Activated T-helper 9 cell treated with anti-CD3 and anti-CD28 coated beads, Interleukin-2, amount 50 U/mL, for 16 hours (primary cell): Measurements from ENCODE around the gene CLPX.
"Not testable (repeated sequence)": the region's sequence is repeated elsewhere in the genome, so short reads cannot be mapped to it uniquely, and the experiment has no call there.

ENCODE experiments used
- DNase-seq: peaks from one replicate; pipeline ENCODE4 v3.0.0-alpha.2; 2020; ENCODE audit warnings: low read depth

The CLPX gene

DNA sequence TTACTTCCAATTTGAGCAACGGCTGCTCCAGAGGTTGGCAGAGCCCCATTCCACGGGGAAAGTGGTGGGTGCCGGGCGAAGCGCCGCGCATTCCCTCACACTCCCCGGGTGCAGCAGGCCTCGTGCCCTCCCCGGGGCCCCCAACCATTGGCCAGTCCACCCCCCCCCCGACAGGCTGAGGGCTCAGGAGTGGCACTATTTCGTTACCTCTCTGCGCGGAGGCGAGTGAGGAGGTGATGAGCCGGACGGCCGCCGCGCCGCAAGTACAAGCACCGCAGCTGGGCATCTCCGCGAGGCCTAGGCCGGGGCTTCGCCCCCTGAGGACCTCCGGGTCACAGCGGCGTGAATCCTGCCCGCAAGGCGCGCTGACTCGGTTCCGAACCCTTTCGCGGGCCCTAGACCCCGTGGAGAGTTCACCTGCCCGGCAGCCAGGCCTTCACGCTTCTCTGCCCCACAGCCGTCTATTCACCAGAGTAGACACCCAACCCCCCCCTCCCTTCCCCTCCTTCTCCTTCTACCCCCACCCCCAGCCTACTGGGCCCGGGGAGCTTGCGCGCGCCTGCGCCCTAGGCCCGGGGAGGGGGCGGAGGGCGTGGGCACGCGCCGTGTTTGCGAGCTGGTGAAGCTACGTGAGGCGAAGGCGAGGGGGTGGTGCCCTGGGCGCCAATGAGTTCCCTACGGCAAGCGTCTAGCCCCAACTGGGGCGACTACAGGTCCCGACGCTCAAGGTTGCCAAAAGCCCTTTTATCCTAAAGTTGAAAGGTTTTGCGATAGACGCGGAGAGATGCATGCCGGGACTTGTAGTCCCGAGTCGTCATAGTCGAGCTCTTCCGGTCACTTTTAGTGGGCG lies at the start of gene CLPX:
Gene CLPX (minus strand): TSS at position 475 of the 850 bp plus-strand sequence. CDS start 189 bp downstream, at position 286.
- peak; percentile 85 for DNase-seq

DNA sequence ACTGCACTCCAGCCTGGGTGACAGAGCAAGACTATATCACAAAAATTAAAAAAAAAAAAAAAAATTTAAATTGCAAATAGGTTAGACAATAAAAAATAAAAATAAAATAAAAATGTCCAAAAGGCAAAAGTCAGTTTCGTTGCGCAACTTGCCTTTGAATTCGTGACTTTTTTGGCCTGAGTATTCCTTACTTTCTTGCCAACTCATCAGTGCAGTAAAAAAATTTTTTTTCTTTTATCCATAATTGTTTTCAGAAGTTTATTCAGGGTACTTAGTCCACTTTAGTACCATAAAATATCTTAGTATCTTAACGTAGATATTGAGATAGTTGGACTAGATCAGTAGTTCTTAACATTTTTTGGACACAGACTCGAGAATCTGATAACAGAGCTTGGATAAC lies 48.6 kb upstream of the CLPX start:
- DNase-seq: no peak

DNA sequence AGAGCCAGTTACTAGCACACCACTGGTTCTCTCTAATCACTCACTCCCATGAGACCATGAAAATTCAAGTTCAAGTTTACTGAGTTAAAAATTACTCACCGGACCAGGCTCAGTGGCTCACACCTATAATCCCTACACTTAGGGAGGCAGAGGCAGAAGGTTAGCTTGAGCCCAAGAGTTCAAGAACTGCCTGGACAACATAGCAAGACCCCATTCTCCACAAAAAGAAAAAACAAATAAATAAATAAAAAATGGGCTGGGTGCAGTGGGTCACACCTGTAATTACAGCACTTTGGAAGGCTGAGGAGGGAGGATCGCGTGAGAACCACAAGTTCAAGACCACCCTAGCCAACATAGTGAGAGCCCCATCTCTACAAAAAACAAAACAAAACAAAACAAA lies 47.4 kb upstream of the CLPX start:
- no peak for DNase-seq

DNA sequence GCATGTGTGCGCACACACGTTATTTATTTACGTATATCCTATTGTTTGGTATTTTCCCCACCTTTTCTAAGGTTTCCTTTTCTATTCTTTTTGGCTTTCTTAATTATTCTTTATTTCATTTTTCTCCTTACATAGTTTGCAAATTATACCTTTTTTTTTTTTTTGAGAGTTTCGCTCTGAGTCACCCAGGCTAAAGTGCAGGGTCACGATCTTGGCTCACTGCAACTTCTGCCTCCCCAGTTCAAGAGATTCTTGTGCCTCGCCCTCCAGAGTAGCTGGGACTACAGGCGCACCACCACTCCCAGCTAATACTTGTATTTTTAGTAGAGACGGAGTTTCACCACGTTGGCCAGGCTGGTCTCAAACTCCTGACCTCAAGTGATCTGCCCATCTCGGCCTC lies 46.2 kb upstream of the CLPX start:
- no peak for DNase-seq

DNA sequence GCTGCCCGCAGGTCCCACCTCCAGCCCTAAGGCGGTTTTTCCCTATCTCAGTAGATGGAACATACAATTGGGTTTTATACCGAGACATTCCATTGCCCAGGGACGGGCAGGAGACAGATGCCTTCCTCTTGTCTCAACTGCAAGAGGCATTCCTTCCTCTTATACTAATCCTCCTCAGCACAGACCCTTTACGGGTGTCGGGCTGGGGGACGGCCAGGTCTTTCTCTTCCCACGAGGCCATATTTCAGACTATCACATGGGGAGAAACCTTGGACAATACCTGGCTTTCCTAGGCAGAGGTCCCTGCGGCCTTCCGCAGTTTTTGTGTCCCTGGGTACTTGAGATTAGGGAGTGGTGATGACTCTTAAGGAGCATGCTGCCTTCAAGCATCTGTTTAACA lies 41.8 kb upstream of the CLPX start:
- not testable (repeated sequence) for DNase-seq

DNA sequence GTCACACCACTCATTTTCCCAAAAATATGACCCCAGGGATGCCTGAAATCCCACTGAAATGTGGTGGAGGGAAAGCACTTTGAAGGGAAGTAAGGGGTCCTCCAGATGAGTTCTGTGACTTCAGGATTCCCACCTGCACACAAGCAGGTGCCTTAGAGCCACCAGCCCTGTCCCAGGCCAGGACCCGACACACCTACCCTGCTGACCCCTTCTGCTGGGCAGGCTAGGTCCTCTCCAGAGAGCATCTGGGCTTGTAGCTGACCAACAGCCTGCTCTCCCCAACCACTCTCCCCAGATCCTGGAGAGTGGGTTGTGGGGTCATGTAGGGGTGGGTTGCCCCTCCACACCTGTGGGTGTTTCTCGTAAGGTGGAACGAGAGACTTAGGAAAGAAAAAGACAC lies 41.1 kb upstream of the CLPX start:
- DNase-seq: no peak

DNA sequence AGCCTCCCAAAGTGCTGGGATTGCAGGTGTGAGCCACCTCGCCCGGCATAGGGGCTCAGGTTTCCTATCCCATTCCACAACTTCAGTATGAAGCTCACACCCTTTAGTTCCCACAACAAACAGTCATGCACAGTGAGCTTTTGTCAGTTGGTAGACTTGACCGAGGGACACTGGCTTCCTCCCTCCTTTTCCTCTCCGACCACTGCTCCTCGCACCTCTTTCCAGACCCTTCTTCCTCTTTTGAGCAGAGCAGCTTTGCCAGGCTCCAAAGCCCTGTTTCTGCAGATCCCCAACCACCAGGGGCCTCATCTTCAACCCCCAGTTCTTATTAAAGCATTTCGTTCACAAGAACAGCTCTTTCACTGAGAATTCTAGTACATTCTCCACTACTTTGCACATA lies 38.9 kb upstream of the CLPX start:
- no peak for DNase-seq

DNA sequence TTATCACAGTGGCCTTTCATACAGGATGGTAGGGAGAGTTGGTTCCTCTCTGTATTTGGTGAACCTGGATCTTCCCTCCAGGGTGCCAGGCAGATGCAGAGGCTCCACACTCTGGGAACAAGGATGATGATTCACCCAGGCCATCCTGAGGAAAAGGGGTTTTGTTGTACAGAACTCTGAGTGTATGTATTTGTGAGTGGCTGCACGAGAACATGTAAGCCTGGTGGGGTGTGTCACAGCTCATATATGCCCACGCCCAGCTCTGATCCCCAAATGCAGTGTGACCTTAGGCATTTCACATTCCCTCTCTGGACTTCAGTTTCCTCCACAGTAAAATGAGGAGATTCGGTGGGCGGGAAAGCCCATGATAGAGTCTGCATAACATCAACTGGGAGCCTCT lies 37.7 kb upstream of the CLPX start:
- no peak for DNase-seq

DNA sequence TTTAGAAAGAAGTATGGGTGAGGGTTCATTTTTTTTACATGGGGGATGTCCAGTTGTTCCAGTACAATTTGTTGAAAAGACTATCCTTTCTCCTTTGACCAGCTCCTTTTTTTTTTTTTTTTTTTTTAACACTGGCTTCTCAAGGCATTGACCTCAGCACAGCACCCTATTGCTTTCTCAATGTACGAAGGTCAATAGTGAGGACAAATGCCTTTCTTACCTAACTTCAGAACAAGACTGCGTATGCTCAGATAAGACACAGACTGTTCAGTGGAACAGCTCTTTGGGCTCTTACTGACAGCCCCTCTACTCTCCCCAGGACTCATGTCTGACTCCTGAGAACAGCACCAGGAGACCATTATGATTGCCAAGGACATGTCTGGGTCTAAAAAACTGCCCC lies 36.6 kb upstream of the CLPX start:
- no peak for DNase-seq

DNA sequence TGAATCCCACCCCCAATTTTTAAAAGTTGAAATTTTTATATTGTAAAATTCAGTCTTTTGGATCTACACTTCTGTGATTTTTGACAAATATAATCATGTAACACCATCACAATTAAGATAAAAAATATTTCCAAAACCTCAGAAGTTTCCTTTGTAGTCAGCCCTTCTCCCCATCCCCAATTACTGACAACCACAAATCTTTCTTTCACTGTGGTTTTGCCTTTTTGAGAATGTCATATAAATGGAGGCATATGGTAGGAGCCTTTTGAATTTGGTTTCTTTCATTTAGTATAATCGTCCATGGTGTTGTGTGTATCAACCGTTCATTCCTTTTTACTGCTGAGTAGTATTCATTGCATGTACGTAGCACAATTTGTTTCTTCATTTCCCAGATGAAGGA lies 34.0 kb upstream of the CLPX start:
- DNase-seq: no peak

DNA sequence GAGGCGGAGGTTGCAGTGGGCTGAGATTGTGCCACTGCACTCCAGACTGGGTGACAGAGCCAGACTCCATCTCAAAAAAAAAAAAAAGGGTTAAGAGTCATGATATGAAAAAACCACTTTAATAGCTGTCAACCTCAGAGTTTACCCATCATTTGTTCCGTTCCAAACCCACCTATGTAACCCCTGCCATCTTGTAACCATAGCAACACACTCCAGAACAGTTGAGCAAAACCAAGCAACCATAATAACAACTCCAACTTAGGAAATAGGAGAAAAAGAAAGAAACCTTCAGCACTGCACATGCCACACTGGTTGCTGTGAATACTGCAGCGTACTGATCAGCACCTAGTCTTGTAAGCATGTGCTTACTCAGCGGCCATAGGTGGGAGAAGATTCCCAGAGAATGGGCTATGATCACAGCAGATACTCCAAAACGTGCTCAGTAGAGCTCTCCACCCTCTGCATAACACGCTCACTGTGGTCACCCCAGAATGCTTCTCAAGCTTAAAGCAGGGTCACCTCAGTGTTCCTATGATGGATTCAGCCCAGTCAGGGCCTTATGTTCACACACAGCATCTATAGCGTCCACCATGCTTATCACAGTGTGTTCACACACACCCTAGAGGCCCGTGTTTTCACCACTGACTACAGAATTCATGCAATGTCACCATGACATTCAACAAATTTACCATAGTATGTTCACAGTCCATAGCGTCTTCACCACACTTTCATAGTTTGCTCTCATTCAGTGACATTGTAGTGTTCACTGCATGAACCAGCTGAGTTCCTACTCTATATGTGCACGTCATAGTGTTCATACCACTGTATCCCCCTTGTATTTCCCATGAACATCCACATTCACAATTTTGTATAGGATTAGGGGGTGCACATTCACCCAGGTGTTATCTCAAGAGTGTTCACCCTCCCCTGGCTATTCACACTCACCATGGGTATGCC lies 32.7 kb upstream of the CLPX start:
- no peak for DNase-seq

DNA sequence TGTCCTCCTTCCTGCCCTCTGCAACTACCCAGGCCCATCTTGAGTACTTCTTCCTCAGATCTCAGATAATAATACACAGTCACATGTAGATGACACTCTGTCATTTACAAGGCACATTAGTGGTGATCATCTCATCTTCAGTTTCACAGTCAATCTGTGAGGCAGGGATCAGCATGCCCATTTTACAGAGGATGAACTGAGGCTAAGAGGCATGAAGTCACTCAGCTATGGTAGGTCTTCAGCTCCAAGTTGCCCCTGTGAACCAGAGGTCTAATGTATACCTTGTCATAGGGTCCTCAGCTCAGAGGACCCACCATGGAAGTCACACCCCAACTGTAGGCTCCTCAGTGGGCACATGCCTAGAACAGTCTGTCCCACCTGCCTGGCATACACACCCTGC lies 30.4 kb upstream of the CLPX start:
- DNase-seq: no peak

DNA sequence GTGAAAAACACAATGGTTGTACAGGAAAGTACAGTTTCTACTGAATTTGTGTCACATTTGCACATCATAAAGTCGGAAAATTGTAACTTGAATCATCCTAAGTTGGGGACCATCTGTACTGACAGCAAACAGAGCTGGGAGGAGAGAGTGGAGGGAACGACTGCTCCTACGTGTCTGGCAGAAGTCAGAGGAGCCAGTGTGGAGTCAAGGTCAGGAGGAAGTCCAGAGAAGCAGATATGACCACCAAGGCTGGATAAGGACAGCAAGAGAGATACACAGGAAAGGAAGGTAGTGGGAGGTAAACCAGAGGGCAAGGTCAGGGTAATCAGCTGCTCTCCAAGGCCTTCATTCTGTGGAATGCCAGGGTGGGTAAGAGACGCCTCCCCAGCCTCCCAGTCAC lies 28.9 kb upstream of the CLPX start:
- no peak for DNase-seq

DNA sequence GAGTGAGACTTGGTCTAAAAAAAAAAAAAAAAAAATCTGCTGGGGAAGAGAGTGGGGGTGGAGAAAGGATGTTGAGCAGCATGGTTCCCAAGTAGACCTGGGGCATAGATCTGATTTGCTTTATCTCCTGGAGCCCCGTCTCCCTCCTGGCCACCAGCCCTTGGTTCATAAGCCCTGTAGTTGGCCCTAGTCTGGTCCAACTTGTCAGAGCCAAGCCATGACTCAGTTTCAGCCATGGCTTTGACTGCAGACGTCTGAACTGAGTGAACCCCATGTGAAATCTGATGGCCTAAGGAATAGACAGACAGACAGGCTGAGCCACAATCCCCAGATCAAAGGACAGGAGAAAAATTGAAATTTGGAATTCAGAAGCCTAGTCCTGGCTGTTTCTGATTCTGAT lies 28.1 kb upstream of the CLPX start:
- no peak for DNase-seq

DNA sequence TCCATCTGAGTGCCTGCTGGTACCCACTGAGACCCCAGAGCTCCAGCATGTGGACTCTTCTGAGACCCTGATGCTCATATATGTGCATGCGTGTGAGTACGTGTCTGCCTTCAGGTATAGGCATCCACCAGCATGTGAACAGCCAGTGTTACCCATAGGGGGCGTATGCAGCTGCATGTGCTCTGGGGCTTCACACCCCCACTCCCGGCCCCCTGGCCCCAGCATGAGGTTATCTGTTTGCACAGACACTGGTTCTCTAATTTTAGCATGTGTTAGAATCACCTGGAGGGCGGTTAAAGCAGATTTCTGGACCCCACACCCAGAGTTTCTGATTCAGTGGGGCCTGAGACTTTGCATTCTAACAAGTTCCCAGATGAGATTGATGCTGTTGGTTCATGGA lies 27.0 kb upstream of the CLPX start:
- DNase-seq: no peak

DNA sequence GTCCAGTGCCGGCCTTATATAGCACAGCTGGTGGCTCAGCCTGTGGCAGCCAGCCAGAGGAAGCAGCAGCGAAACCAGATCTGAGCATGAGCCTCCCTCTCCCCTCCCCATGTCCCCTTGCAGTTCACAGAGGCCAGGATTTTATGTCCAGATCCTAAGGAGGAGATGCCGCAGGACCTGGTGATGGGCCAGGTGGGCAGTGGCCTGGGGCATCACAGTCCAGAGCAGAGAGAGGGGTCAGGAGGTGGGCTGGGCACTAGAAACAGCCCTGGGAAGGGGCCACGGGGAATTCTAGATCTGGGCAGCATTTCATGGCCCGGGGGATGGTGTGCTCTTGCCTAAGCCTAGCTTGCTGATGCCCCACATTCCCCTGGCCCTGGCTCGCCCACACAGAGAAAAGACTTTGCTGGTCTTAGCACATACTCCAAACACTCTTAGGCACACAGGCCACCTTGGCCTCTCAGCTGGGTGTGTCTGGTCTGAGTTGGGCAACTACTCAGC lies 26.4 kb upstream of the CLPX start:
- no peak for DNase-seq

DNA sequence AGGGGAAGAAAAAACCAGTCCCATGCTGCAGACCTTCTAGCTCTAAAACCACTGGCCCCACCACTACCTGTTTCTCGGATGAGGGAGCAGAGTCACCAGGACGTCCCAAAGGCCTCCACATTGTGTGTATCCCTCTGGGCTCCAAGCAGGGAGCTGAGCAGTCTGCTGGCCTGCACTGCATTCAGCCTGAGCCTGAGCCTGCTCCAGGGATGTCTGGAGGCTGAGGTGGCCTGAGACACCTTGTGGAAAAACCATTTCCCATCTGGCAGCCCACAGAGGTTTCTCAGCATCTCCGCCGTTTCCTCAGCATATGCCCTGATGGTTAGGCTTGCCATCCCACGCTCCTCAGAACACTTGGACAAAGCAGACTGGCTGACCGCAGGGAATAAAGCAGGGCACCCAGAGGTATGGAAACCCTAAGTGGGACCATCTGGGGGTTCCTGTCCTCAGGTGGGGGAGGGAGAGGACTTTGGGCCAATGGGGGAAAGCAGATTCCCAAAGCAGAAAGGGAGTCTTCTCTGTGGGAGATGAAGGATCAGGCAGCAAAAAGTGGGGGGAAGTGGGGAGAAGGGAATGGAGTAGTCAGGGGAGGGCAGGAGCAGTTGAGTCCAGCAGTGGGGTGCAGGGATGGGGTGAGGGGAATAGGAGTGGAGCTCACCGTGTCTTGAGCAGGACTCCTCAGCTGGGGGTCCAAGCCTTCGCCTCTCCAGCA lies 25.8 kb upstream of the CLPX start, which contains the start of gene CILP:
Gene CILP (minus strand): TSS at position 704 of the 712 bp plus-strand sequence. CDS start 1,718 bp downstream, outside the sequence.
- DNase-seq: no peak

DNA sequence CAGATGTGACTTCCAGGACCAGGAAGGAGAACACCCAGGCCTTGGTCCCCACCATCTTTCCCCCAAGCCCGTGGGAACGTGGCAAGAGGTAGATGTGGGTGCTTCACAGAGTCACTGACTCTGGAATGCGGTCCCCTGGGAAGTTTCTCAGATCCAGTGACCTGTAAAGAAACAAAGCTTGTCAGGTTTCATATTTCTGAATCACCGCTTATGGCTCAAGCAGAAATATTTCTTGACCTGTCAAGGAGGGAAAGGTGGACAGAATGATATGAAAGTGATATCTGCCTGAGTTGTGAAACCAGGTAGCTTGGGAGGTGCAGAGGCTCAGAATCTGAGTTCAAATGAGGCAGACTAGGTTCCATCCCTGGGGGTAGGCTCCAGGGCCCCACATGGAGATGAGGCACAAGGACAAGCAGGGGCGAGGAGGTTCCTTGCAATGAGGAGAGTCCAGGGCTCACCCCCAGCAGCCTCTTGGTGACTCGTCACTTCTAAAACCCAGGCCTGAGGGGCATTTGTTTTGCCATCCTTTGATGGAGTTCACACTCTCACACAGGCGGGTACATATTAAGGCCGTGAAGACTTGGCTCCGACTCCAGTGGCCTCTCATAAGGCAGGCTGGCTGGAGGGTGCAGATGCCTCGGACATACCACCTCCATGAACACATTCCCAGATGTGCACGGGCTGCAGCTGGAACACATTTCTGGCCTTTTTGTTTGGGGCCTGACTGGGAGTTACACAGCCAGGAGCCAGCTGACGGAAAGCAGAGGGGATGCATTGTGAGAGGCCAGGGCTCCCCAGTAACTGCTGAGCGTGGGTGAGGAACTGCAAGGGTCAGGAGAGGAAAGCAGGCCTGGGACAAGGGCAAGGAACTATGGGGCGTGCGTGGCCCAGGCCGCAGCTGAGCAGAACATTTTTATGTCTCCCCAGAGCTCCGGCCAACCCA lies 24.8 kb upstream of the CLPX start:
- DNase-seq: no peak

DNA sequence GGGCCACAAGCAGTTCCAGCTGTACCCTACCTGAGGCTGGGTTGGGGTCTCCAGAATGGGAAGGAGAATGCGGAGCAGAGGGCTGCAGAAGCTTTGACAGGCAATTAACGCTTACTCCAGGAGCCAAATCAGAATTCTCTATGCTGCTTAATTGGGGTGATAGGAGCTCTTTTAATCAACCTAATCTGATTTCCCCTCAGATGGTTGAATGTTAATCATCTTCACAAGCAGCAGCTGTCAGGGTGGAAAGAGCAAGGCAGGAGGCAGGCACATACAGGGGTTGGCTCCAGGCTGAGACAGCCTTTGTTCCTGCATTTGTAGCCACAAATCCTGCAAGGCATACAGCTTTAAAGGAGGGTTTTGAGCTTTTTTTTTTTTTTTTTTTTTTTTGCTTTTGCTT lies 23.5 kb upstream of the CLPX start:
- DNase-seq: no peak

DNA sequence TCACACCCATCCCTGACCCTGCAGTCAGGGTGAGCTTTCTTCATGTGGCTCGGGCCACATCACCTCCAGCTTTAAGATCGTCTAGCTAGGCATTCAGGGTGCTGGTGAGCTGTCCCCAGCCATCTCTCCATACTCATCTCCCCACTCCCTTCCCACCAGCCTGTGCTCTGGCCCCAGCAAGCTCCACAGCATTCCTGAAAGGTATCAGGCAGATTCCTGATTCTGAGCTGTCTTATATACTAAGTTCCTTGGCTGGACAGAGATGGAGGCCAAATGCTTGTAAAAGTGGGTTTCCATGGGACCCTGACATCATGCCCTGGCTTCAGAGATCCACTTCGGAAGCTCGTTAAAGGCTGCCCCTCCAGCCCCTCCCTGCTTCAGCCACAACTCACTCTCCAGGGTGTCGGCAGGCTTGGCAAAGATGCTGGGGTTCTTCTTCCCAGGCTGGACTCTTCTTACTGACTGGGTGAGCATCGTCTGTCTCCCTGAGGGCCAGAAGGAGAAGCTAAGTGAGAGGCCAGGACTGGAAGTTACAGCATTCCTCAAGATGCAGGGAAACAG lies 22.2 kb upstream of the CLPX start:
- no peak for DNase-seq

DNA sequence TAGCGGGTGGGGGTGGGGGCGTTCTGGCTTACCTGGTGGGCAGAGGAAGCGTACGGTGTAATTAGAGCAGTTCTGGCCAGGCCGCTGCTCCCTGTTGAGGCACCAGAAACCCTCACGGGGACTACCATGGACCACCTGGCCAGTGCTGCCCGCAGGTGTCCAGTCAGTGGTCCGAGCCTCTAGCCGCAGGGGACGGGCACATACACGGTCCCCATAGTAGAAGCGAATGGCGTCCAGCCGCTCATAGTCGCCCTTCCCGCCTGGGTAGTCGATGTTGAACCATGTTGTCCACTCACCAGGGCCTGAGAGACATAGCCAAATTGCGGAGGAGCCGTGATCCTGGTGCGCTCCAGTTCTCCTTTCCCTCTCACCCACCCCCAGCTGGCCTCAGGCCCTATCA lies 21.6 kb upstream of the CLPX start:
- no peak for DNase-seq
